Endothelial cell of umbilical vein (primary cell): ENCODE measurements around the gene HNRNPL. TPM values are rescaled to one million over a fixed set of nuclear protein-coding genes. Genes with fewer than 3 reads are reported as not detected.

Experiments used
- BruUV-seq: library from RNA; stranded (reverse); fragments of 400-500 nt; replicated peaks from 2 replicates; lab custom pipeline; 2021; lab: Mats Ljungman, UMichigan
- CTCF ChIA-PET: fragments of 300-600, 350-600 bp; sonication (Branson Sonifier 250); formaldehyde crosslinking; loops from one replicate; lab custom pipeline; 2021; ENCODE audit warnings: antibody characterized with exemption, inconsistent platforms; lab: Charles Lee
- POLR2A ChIA-PET: fragments of 300-600, 350-600 bp; sonication (Branson Sonifier 250); formaldehyde crosslinking; loops from one replicate; lab custom pipeline; 2021; ENCODE audit warnings: antibody characterized with exemption, inconsistent platforms; lab: Charles Lee
- DNase-seq: peaks from one replicate; pipeline ENCODE4 v3.0.0-alpha.2; 2011; ENCODE audit warnings: low read depth, low spot score
- FAIRE-seq: peaks from 2 replicates; lab custom pipeline; 2011; peaks lifted over from hg19 to GRCh38; lab: Jason Lieb, UNC
- H2AFZ ChIP-seq: 2 replicates; pipeline ENCODE4 v1.6.0; 2012; ENCODE audit warnings: low read depth, low read length, control low read depth, inconsistent platforms
- H3K27ac ChIP-seq: 2 replicates; pipeline ENCODE4 v1.5.1; 2011; ENCODE audit warnings: low read depth, mild to moderate bottlenecking, control low read depth, low read length, moderate library complexity; ENCODE audit not compliant: insufficient read depth
- H3K27me3 ChIP-seq, 2 experiments: 2 replicates each; pipeline versions ENCODE4 v1.6.0 to v1.6.1; 2011; ENCODE audit warnings: low read length in 2 of 2, mixed read lengths in 1 of 2; ENCODE audit not compliant: control insufficient read depth in 2 of 2, insufficient read depth in 2 of 2
- H3K36me3 ChIP-seq, 2 experiments: 2 replicates in 1 of 2; 3 replicates in 1 of 2; pipeline ENCODE4 v1.5.1; 2011; ENCODE audit warnings: low read length in 2 of 2, mild to moderate bottlenecking in 1 of 2, moderate library complexity in 1 of 2; ENCODE audit not compliant: control insufficient read depth in 2 of 2, insufficient read depth in 2 of 2; ENCODE audit errors: extremely low read depth in 1 of 2
- H3K4me1 ChIP-seq: 3 replicates; pipeline ENCODE4 v1.5.1; 2011; ENCODE audit warnings: mild to moderate bottlenecking, low read length; ENCODE audit not compliant: control insufficient read depth, insufficient read depth; ENCODE audit errors: extremely low read depth
- H3K4me2 ChIP-seq: 2 replicates; pipeline ENCODE4 v1.6.1; 2011; ENCODE audit warnings: low read length, control low read depth, mixed read lengths; ENCODE audit not compliant: insufficient read depth
- H3K4me3 ChIP-seq, 3 experiments: fragments of 200-600 bp in 1 of 3; sonication (generic), shearing (Covaris generic) in 1 of 3; replicated peaks in 1 of 3; 2 replicates each; pipeline ENCODE4 v1.5.1; 2011 to 2016; ENCODE audit warnings: control low read depth in 3 of 3, low read length in 3 of 3, mild to moderate bottlenecking in 2 of 3, inconsistent platforms in 1 of 3, low read depth in 1 of 3, moderate library complexity in 1 of 3; ENCODE audit not compliant: insufficient read depth in 1 of 3
- H3K79me2 ChIP-seq: 2 replicates; pipeline ENCODE4 v1.6.0; 2012; ENCODE audit warnings: low read length, inconsistent platforms; ENCODE audit not compliant: control insufficient read depth, insufficient read depth
- H3K9ac ChIP-seq: replicated peaks from 2 replicates; pipeline ENCODE3; 2011; ENCODE audit warnings: low read length, control low read depth; ENCODE audit not compliant: insufficient read depth; ENCODE audit errors: extremely low read depth
- H3K9me1 ChIP-seq: replicated peaks from 3 replicates; pipeline ENCODE4 v1.6.0; 2011; ENCODE audit warnings: mild to moderate bottlenecking, low read length; ENCODE audit not compliant: control insufficient read depth, insufficient read depth; ENCODE audit errors: extremely low read depth
- H3K9me3 ChIP-seq: replicated peaks from 2 replicates; pipeline ENCODE4 v1.5.1; 2012; ENCODE audit warnings: low read length, inconsistent platforms; ENCODE audit not compliant: control insufficient read depth, insufficient read depth
- H4K20me1 ChIP-seq: replicated peaks from 2 replicates; pipeline ENCODE3; 2011; ENCODE audit warnings: mild to moderate bottlenecking, low read length; ENCODE audit not compliant: control insufficient read depth, insufficient read depth; ENCODE audit errors: extremely low read depth
- EZH2 ChIP-seq: IDR thresholded peaks from 2 replicates; pipeline ENCODE4 v1.6.1; 2012; ENCODE audit warnings: borderline replicate concordance, low read depth, mild to moderate bottlenecking, moderate library complexity, low read length, inconsistent platforms; ENCODE audit not compliant: severe bottlenecking
- FOS ChIP-seq: IDR thresholded peaks from 2 replicates; pipeline ENCODE4 v1.6.1; 2011; ENCODE audit warnings: mild to moderate bottlenecking, low read length, moderate library complexity, borderline replicate concordance; ENCODE audit not compliant: insufficient read depth
- GATA2 ChIP-seq: IDR thresholded peaks from 2 replicates; pipeline ENCODE4 v1.7.0; 2011; ENCODE audit warnings: low read depth, mild to moderate bottlenecking, moderate library complexity, mixed read lengths, low read length; ENCODE audit not compliant: insufficient read length, insufficient read depth
- JUN ChIP-seq: IDR thresholded peaks from 2 replicates; pipeline ENCODE4 v1.6.1; 2011; ENCODE audit warnings: borderline replicate concordance, low read depth; ENCODE audit not compliant: insufficient read length, insufficient read depth
- MAX ChIP-seq: IDR thresholded peaks from 2 replicates; pipeline ENCODE4 v1.6.1; 2011; ENCODE audit not compliant: insufficient read depth, insufficient read length
- MYC ChIP-seq: IDR thresholded peaks from one replicate; pipeline ENCODE4 v1.6.1; 2011; ENCODE audit warnings: mild to moderate bottlenecking, low read depth, low read length
- POLR2A ChIP-seq: IDR thresholded peaks from 2 replicates; pipeline ENCODE4 v1.6.1; 2012; ENCODE audit warnings: low read depth, mild to moderate bottlenecking, control low read depth, low read length
- POLR2AphosphoS5 ChIP-seq: IDR thresholded peaks from 2 replicates; pipeline ENCODE4 v1.6.1; 2012; ENCODE audit warnings: low read depth, mild to moderate bottlenecking, control low read depth, low read length, moderate library complexity; ENCODE audit not compliant: insufficient read depth
- dilution Hi-C: fragments of 300-500 bp; cut with MboI; formaldehyde crosslinking; loops from one replicate; pipeline ENCODE4 v1.15.0; 2019; ENCODE audit warnings: low sequenced_read_pairs; ENCODE audit not compliant: extremely low pct_ligation_motif_present
- intact Hi-C: fragments of 100-400 bp; cut with micrococcal nuclease; formaldehyde crosslinking; loops from one replicate; pipeline ENCODE4 v1.10.0; 2022
- polyA plus RNA-seq, 4 experiments: library from polyadenylated mRNA; depleted of rRNA in 3 of 4; stranded (reverse) in 3 of 4; unstranded in 1 of 4; fragments of >200 nt; gene quantifications; 2 replicates each; pipeline versions ENCODE4 v1.2.1 to v1.2.3, GENCODE V29; 2011 to 2012; ENCODE audit warnings: missing spikeins in 1 of 4
- total RNA-seq: library from RNA; stranded (reverse); gene quantifications from 2 replicates; pipeline ENCODE4 v1.2.3, GENCODE V29; 2021
- TF ChIP-seq, protein P1 (sequence below), 2 donors: IDR thresholded peaks; 1 replicate in 1 of 2; 2 replicates in 1 of 2; pipeline ENCODE4 v1.5.1; 2011; ENCODE audit warnings: low read length in 2 of 2, mild to moderate bottlenecking in 2 of 2, moderate library complexity in 2 of 2, control low read depth in 1 of 2, inconsistent platforms in 1 of 2, low read depth in 1 of 2; ENCODE audit not compliant: insufficient read depth in 1 of 2; ENCODE audit errors: extremely low read depth in 1 of 2

Gene HNRNPL
- total and polyA plus RNA-seq, 2 donors (not counting 3 experiments of a cell fraction or from before 2014, with no cell fraction given), result 305 to 451 TPM

DNA sequence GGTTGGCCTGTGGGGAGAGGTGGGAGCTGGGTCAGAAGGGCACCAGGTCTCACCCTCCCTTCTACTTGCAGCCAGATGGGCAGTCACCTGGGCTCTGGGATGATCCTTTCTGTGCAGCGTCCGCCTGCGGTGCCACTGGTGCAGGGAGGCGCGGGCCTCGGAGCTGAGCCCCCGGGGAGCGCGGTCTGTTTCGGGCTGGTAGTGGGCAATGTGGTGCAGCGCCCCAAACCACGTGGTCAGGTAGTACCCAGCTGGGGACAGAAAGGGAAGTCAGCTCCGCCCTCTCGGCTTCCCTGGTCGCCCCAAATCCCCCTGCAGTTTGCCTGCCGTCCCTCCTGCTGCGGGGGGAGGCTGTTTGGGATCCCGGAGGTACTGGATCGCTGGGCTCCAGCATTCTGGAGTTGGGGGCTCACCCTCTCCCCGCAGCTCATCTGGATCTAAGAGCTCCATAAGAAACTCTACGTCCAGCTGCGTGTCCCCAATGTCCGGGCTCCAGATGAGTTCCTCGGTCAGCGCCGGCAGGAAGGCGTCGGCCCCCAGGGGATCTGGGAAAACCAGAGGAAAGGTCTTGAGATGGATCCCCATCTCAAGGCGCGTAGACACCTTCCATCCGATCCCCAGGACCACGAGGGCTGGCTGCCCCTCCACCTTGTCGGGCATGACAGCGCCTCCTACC is 19.5 kb upstream of the HNRNPL start:
- TF ChIP-seq MAX (peak; percentile 62), GATA2 (no peak), MYC (no peak)
- no peaks in the 10 kb centered on the region for H3K9me3 ChIP-seq
- H3K9me1 ChIP-seq, result no peaks in the 10 kb centered on the region
- POLR2A ChIA-PET, result interaction anchor here (0.6 kb wide), 1 partner anchor 264 kb away, joined by 4 read pairs; no protein-coding TSS in a partner anchor
- no peaks in the 10 kb centered on the region for H3K79me2 ChIP-seq
- peak overlapping the region; percentile 78 for H3K4me2 ChIP-seq
- no peaks in the 10 kb centered on the region for H3K36me3 ChIP-seq
- CTCF ChIA-PET, result interaction anchor here (0.6 to 3.8 kb wide), 13 partner anchors 10 to 351 kb away, joined by 3 to 14 read pairs (median 5); partner anchors contain the start of genes ECH1, MRPS12 and SARS2
- intact Hi-C loops (loop anchor here (1.0 kb wide), 2 partner anchors 19 to 38 kb away; partner anchors contain the start of gene ECH1), dilution Hi-C loops (no loop called here)
- H4K20me1 ChIP-seq, result no peaks in the 10 kb centered on the region
- peaks cover 17% of the 10 kb centered on the region for H3K4me1 ChIP-seq
- FAIRE-seq, result no peak
- peak overlapping the region; percentile 96 for H2AFZ ChIP-seq
- H3K27ac ChIP-seq, result no peak overlapping the region
- no peaks in the 10 kb centered on the region for H3K27me3 ChIP-seq
- BruUV-seq, result no TSS peak
- H3K9ac ChIP-seq, result no peak overlapping the region
- peak overlapping the region; percentile 3 to 40 (median 33) for H3K4me3 ChIP-seq
- DNase-seq, result no peak

GRCh38 chr19:38868551-38868950 is 18.8 kb upstream of the HNRNPL start:
- peaks cover 18% of the 10 kb centered on the region for H3K4me1 ChIP-seq
- intact Hi-C loops (no loop called here), dilution Hi-C loops (no loop called here)
- ChIA-PET CTCF (interaction anchor here (0.6 to 3.8 kb wide), 9 partner anchors 11 to 99 kb away, joined by 3 to 14 read pairs (median 3); partner anchors contain the start of genes MRPS12 and SARS2), POLR2A (no interaction called here)
- FAIRE-seq (no peak), DNase-seq (no peak)
- no peak overlapping the region for H2AFZ ChIP-seq
- no peak overlapping the region for H3K4me2 ChIP-seq
- no peaks in the 10 kb centered on the region for H3K9me3 ChIP-seq
- H3K9ac ChIP-seq, result no peak overlapping the region
- no peaks in the 10 kb centered on the region for H4K20me1 ChIP-seq
- H3K36me3 ChIP-seq, result no peaks in the 10 kb centered on the region
- TF ChIP-seq POLR2AphosphoS5 (no peak), EZH2 (no peak), GATA2 (no peak), POLR2A (no peak), FOS (no peak), MYC (no peak), JUN (no peak), MAX (no peak)
- TF ChIP-seq, protein P1, sequence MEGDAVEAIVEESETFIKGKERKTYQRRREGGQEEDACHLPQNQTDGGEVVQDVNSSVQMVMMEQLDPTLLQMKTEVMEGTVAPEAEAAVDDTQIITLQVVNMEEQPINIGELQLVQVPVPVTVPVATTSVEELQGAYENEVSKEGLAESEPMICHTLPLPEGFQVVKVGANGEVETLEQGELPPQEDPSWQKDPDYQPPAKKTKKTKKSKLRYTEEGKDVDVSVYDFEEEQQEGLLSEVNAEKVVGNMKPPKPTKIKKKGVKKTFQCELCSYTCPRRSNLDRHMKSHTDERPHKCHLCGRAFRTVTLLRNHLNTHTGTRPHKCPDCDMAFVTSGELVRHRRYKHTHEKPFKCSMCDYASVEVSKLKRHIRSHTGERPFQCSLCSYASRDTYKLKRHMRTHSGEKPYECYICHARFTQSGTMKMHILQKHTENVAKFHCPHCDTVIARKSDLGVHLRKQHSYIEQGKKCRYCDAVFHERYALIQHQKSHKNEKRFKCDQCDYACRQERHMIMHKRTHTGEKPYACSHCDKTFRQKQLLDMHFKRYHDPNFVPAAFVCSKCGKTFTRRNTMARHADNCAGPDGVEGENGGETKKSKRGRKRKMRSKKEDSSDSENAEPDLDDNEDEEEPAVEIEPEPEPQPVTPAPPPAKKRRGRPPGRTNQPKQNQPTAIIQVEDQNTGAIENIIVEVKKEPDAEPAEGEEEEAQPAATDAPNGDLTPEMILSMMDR (IDR thresholded peaks at IDR 0.05; ENCODE audit: extremely low read depth in 1 of 2, insufficient read depth in 1 of 2, low read depth in 1 of 2, low read length in 2 of 2), result no peak
- H3K9me1 ChIP-seq, result no peaks in the 10 kb centered on the region
- H3K27ac ChIP-seq, result no peak overlapping the region
- no peaks in the 10 kb centered on the region for H3K27me3 ChIP-seq
- no TSS peak for BruUV-seq
- no peaks in the 10 kb centered on the region for H3K79me2 ChIP-seq
- no peak overlapping the region for H3K4me3 ChIP-seq
